HL-60 (cell line): ENCODE data around the gene FBLN7.

ENCODE experiments used
- DNase-seq, 2 experiments: peaks; one replicate each; pipeline ENCODE4 v3.0.0-alpha.2; 2010 to 2020; ENCODE audit warnings: low read depth in 1 of 2, low spot score in 1 of 2
- H3K27ac ChIP-seq: fragments of 250-450 bp; sonication (Bioruptor Pico); replicated peaks from 2 replicates; pipeline ENCODE4 v1.5.1; 2020; ENCODE audit warnings: mild to moderate bottlenecking, moderate library complexity
- H3K27me3 ChIP-seq: fragments of 250-450 bp; sonication (Bioruptor Pico); 2 replicates; pipeline ENCODE4 v1.5.1; 2021; ENCODE audit warnings: mild to moderate bottlenecking, moderate library complexity; ENCODE audit not compliant: insufficient read depth, poor library complexity, severe bottlenecking
- H3K4me3 ChIP-seq: replicated peaks from 2 replicates; pipeline ENCODE4 v1.5.1; 2011; ENCODE audit warnings: mild to moderate bottlenecking, control low read depth, low read length; ENCODE audit not compliant: insufficient read depth
- GABPA ChIP-seq: IDR thresholded peaks from 2 replicates; pipeline ENCODE4 v1.6.1; 2012; ENCODE audit warnings: low read depth
- POLR2AphosphoS5 ChIP-seq: IDR thresholded peaks from 2 replicates; pipeline ENCODE4 v1.6.1; 2012; ENCODE audit warnings: low read depth
- SPI1 ChIP-seq: IDR thresholded peaks from 2 replicates; pipeline ENCODE4 v1.6.1; 2012; ENCODE audit warnings: low read depth, mild to moderate bottlenecking, borderline replicate concordance
- TF ChIP-seq, protein P1 (sequence below): IDR thresholded peaks from one replicate; pipeline ENCODE4 v1.5.1; 2011; ENCODE audit warnings: low read length, control low read depth, inconsistent platforms; ENCODE audit not compliant: insufficient read depth
- TF ChIP-seq, protein P2 (sequence below): IDR thresholded peaks from 2 replicates; pipeline ENCODE4 v1.6.1; 2012; ENCODE audit warnings: low read depth; ENCODE audit not compliant: insufficient replicate concordance

The FBLN7 gene

GRCh38 chr2:112150851-112151250 lies 12.7 kb downstream of the FBLN7 start:
- H3K4me3 ChIP-seq: no peak overlapping the region
- TF ChIP-seq POLR2AphosphoS5: no peak
- TF ChIP-seq, protein P1, sequence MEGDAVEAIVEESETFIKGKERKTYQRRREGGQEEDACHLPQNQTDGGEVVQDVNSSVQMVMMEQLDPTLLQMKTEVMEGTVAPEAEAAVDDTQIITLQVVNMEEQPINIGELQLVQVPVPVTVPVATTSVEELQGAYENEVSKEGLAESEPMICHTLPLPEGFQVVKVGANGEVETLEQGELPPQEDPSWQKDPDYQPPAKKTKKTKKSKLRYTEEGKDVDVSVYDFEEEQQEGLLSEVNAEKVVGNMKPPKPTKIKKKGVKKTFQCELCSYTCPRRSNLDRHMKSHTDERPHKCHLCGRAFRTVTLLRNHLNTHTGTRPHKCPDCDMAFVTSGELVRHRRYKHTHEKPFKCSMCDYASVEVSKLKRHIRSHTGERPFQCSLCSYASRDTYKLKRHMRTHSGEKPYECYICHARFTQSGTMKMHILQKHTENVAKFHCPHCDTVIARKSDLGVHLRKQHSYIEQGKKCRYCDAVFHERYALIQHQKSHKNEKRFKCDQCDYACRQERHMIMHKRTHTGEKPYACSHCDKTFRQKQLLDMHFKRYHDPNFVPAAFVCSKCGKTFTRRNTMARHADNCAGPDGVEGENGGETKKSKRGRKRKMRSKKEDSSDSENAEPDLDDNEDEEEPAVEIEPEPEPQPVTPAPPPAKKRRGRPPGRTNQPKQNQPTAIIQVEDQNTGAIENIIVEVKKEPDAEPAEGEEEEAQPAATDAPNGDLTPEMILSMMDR: no peak
- no peak for TF ChIP-seq GABPA
- no peak for TF ChIP-seq SPI1
- TF ChIP-seq, protein P2, sequence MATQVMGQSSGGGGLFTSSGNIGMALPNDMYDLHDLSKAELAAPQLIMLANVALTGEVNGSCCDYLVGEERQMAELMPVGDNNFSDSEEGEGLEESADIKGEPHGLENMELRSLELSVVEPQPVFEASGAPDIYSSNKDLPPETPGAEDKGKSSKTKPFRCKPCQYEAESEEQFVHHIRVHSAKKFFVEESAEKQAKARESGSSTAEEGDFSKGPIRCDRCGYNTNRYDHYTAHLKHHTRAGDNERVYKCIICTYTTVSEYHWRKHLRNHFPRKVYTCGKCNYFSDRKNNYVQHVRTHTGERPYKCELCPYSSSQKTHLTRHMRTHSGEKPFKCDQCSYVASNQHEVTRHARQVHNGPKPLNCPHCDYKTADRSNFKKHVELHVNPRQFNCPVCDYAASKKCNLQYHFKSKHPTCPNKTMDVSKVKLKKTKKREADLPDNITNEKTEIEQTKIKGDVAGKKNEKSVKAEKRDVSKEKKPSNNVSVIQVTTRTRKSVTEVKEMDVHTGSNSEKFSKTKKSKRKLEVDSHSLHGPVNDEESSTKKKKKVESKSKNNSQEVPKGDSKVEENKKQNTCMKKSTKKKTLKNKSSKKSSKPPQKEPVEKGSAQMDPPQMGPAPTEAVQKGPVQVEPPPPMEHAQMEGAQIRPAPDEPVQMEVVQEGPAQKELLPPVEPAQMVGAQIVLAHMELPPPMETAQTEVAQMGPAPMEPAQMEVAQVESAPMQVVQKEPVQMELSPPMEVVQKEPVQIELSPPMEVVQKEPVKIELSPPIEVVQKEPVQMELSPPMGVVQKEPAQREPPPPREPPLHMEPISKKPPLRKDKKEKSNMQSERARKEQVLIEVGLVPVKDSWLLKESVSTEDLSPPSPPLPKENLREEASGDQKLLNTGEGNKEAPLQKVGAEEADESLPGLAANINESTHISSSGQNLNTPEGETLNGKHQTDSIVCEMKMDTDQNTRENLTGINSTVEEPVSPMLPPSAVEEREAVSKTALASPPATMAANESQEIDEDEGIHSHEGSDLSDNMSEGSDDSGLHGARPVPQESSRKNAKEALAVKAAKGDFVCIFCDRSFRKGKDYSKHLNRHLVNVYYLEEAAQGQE: no peak
- no peaks in the 10 kb centered on the region for H3K27me3 ChIP-seq
- no peak overlapping the region for H3K27ac ChIP-seq
- DNase-seq: no peak

DNA sequence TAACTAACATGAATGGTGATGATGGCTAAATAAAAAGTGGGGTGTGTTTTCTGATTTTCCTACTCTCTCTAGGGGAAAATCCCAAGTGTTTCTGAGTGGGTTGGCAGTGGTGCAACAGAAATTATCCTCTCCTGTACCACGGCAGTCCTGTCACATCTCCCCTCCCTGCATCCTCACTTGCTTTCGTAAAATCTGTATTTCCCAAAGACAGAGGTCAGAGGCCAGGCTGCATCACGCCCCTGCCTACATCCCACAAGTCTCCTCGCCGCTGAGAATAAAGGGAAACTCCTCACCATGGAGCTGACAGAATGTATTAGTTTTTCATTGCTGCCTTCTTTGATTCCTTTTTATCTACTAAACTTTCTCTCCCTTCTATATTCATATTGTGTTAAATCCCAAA lies 13.1 kb downstream of the FBLN7 start:
- H3K27me3 ChIP-seq: no peaks in the 10 kb centered on the region
- no peak overlapping the region for H3K27ac ChIP-seq
- DNase-seq: no peak
- no peak overlapping the region for H3K4me3 ChIP-seq
- TF ChIP-seq, protein P2: no peak
- TF ChIP-seq POLR2AphosphoS5: no peak

GRCh38 chr2:112151701-112152440 lies 13.7 kb downstream of the FBLN7 start:
- Histone ChIP-seq H3K27me3 (no peaks in the 10 kb centered on the region), H3K27ac (no peak overlapping the region), H3K4me3 (no peak overlapping the region)
- DNase-seq: no peak
- TF ChIP-seq, protein P2: no peak
- no peak for TF ChIP-seq SPI1
- TF ChIP-seq, protein P1: no peak
- no peak for TF ChIP-seq POLR2AphosphoS5
- TF ChIP-seq GABPA: no peak
